Right lobe of liver (tissue), 4 donors: Measurements from ENCODE around the gene COQ9.

ENCODE experiments used
- POLR2A ChIP-seq: fragments of 450-650 bp; IDR thresholded peaks from one replicate; pipeline ENCODE4 v1.6.1; 2017; ENCODE audit warnings: antibody characterized with exemption, mild to moderate bottlenecking
- TF ChIP-seq, protein P1 (sequence below), 4 donors: fragments of 200-600 bp in 3 of 4; fragments of 450-650 bp in 1 of 4; IDR thresholded peaks; one replicate each; pipeline versions ENCODE4 v1.5.1 to v1.8.0; 2016 to 2022; ENCODE audit warnings: antibody characterized with exemption in 4 of 4, mild to moderate bottlenecking in 2 of 4
- donor health status: DM: no; HTN: no; CAD: no.
- donor health status: DM: no; HTN: no; CAD: no.
- donor health status: DM: no; HTN: yes; CAD: no.

- TF ChIP-seq, protein P1, sequence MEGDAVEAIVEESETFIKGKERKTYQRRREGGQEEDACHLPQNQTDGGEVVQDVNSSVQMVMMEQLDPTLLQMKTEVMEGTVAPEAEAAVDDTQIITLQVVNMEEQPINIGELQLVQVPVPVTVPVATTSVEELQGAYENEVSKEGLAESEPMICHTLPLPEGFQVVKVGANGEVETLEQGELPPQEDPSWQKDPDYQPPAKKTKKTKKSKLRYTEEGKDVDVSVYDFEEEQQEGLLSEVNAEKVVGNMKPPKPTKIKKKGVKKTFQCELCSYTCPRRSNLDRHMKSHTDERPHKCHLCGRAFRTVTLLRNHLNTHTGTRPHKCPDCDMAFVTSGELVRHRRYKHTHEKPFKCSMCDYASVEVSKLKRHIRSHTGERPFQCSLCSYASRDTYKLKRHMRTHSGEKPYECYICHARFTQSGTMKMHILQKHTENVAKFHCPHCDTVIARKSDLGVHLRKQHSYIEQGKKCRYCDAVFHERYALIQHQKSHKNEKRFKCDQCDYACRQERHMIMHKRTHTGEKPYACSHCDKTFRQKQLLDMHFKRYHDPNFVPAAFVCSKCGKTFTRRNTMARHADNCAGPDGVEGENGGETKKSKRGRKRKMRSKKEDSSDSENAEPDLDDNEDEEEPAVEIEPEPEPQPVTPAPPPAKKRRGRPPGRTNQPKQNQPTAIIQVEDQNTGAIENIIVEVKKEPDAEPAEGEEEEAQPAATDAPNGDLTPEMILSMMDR (IDR thresholded peaks at IDR 0.05), result no peak
- TF ChIP-seq POLR2A, result no peak
Measured at GRCh38 chr16:57489229-57489628, 42.0 kb downstream of the COQ9 start.
